Measurements from ENCODE around the gene A3GALT2.

Gene A3GALT2

GRCh38 chr1:33332357-33332789, 11.5 kb upstream of the A3GALT2 start:
- DNase-seq (ENCODE audit: low read depth): no peak

- no peak for DNase-seq (ENCODE audit: low read depth)
Measured at GRCh38 chr1:33331444-33332356, 10.8 kb upstream of the A3GALT2 start.

DNA sequence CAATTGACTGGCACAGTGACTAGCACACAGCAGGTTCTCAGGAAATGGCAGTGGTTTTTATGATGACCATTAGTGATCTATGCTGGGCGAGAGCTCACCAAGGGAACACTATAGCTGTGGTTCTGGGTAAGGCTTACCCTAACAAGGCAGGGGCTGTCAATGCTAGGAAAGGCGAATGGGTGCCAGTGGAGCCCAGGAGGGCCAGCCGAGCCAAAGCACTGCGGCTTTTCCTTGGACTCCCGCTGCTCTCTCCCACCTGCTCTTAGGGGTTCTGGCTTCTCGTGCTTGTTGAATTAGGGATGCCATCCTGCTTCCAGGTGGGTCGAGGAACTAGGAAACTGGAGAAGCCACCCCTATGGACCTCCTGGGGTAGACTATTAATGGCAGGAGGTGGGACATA, 10.0 kb upstream of the A3GALT2 start:
- no peak for DNase-seq (ENCODE audit: low read depth)

DNA sequence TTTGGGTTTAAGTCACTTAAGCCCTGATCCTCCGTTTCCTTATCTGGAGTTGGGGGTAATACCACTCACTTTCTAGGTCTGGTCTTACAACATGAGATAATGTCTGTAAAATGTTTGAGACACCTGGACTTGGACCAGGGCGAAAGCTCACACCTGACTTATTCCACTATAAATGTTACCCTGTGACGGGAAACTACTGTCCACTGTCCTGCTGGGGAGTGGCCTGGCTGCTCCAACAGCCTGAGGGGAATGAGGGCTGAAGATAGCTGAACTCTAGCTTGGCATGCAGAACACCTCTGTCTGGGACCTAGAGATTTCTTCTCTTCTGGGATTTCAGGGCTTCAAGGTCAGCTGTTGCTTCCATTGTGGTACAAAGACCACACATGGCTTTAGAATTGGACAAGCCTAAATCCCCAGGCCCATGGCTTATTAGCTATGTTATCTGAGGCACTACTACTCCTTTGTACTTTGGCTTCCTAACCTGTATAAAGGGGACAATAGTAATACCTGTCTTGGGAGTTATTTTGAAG, 9.5 kb upstream of the A3GALT2 start:
- DNase-seq (ENCODE audit: low read depth): no peak

- DNase-seq (ENCODE audit: low read depth): no peak
Measured at GRCh38 chr1:33329600-33330305, 8.9 kb upstream of the A3GALT2 start.

- DNase-seq (ENCODE audit: low read depth): no peak
Measured at GRCh38 chr1:33328817-33329216, 7.9 kb upstream of the A3GALT2 start.

- no peak for DNase-seq (ENCODE audit: low read depth)
Measured at GRCh38 chr1:33327587-33328325, 6.9 kb upstream of the A3GALT2 start.

GRCh38 chr1:33326785-33327184, 5.9 kb upstream of the A3GALT2 start:
- DNase-seq (ENCODE audit: low read depth): no peak

- DNase-seq (ENCODE audit: low read depth): no peak
Measured at GRCh38 chr1:33324677-33325575, 4.0 kb upstream of the A3GALT2 start.

DNA sequence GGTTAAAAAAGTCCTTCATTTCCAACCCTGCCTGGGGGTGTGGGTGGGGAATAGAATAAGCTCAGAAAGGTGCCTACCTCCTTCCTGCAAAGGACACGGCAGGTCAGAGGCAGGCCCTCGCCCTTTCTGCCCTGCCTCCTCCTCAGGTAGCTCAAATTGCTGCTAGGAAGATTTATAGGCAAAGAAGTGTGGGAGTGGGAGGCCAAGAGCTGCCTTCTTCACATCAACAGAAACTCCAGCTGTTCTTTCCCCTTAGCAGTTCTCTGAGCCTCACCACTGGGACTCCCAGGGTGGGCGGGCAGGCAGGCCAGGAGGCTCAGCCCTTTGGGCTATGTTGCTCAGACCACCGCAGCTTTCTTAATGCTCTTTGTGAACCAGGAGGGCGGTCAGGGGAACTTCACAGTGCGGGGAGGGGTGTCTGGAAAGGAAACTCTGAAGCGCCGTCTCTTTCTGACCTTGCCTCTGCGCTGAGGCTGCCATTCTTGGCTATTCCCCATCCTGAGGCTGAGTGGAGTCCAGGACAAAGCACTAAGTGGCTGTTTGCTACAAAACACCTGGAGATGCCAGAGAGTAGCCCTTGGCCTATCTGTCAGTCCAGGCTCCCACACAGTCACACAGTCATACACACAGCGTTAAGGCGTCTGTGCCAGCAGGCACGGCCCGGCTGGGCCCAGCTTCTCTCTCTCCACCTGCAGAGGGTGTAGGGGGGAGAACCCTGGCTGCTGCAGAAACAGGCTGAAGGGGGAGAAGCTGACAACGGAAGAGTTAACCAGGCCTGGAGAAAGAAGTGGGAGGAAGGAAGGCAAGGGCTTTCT, 3.0 kb upstream of the A3GALT2 start:
- DNase-seq (ENCODE audit: low read depth): no peak

DNA sequence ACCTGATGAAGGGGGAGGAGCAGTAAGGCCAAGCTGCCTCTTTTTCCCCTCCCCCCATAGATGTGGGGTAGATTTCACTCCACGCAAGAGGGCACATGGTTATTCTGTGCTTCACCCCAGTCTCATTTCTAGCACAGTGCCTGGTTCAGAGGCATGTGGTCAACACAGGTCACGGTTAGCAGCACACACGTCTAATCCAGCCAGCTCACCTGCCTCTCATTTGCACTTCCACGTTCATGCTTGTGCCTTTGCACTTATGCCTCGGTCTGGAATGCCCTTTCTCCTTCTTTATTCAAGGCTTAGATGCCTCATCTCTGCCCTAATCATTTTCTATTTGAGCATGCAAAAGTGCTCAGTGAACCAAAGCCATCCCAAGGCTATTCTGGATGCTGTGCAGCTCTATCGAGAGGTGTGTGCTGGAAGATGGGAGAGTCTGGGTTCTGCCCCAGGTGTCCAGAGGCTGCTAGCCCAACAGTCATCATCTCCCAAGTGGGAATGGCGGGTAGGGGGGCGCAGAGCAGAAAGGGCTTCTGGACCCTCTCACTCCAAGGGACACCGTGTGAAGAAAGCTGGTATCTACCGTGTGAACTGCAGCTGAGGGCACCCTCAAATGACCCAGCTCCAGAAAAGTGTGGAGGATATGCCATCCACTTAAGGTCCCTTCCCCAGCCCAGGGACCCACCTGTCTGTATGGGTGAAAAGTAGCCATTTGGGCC, 2.1 kb upstream of the A3GALT2 start:
- DNase-seq (ENCODE audit: low read depth): no peak

GRCh38 chr1:33322109-33322508, 1.2 kb upstream of the A3GALT2 start:
- DNase-seq (ENCODE audit: low read depth): no peak

- no peak for DNase-seq (ENCODE audit: low read depth)
Measured at GRCh38 chr1:33321178-33321577, 280 bp upstream of the A3GALT2 start.

DNA sequence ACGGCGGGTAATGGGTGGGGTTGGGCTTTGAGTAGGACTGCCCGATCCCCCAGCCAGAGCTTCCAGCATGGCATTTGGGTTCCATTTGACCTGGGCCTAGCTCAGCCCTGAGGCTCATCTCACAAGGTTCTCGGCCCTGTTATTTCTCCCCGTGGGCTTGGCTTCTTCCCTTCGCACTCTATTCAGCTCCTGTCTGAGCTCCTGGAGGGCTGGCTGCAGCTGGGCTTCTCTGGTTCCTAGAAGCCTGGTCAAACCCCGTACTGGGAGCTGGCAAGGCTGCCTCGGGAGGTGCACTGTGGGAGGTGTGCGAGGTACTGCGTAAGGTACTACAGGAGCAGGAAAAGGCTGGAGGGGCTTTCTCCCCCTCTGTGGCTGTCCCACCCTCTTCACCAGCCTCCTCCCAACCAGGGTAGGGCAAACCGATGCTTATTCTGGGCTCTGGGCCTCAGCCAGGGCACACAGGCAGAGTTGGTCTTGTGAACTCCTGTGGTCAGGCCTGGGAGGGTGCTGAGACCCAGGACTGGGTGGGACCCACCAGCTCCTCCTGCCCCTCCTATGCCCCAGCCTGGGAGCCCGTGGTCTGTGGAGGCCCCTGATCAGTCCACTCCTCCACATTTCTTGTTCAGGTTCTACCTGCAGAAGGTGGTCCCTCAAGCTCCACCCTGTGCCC, 814 bp downstream of the A3GALT2 start:
- DNase-seq (ENCODE audit: low read depth): no peak

- no peak for DNase-seq (ENCODE audit: low read depth)
Measured at GRCh38 chr1:33319186-33319948, 1.5 kb downstream of the A3GALT2 start.

- DNase-seq (ENCODE audit: low read depth): no peak
Measured at GRCh38 chr1:33317946-33318345, 3.0 kb downstream of the A3GALT2 start.

GRCh38 chr1:33317354-33317753, 3.5 kb downstream of the A3GALT2 start:
- no peak for DNase-seq (ENCODE audit: low read depth)

- DNase-seq (ENCODE audit: low read depth): no peak
Measured at GRCh38 chr1:33316601-33317000, 4.3 kb downstream of the A3GALT2 start.

Measured in stimulated activated CD8-positive, alpha-beta memory T cell treated with anti-CD3 and anti-CD28 coated beads, Interleukin-7, amount 100 ng/mL, for 24 hours (primary cell).